ENCODE measurements around the gene CDC42.

The CDC42 gene

GRCh38 chr1:22111115-22111514 lies 58.6 kb downstream of the CDC42 start:
- no peak for DNase-seq (ENCODE audit: low read depth)

- no peak for DNase-seq (ENCODE audit: low read depth)
Observed at GRCh38 chr1:22111620-22112019, 59.1 kb downstream of the CDC42 start.

DNA sequence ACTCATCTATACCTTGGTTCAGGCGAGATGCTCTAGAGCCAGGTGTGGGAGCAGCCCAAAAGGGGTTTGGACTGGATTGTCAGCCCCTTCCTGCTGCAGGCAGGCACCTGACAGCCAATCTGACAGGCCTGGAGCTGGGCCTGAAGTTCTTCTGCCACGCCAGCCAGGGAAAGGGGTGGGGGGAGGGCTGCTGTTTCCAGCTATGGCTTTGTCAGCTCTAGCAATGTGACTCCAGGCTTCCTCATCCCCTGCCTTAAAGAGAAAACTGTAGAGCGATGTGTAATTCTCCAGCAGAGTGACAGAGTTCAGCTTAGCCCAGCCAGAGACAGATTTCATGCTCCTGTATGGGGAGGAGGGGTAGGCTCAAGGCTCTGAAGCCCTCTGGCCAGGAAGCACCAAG lies 60.0 kb downstream of the CDC42 start:
- DNase-seq (ENCODE audit: low read depth), result no peak

DNA sequence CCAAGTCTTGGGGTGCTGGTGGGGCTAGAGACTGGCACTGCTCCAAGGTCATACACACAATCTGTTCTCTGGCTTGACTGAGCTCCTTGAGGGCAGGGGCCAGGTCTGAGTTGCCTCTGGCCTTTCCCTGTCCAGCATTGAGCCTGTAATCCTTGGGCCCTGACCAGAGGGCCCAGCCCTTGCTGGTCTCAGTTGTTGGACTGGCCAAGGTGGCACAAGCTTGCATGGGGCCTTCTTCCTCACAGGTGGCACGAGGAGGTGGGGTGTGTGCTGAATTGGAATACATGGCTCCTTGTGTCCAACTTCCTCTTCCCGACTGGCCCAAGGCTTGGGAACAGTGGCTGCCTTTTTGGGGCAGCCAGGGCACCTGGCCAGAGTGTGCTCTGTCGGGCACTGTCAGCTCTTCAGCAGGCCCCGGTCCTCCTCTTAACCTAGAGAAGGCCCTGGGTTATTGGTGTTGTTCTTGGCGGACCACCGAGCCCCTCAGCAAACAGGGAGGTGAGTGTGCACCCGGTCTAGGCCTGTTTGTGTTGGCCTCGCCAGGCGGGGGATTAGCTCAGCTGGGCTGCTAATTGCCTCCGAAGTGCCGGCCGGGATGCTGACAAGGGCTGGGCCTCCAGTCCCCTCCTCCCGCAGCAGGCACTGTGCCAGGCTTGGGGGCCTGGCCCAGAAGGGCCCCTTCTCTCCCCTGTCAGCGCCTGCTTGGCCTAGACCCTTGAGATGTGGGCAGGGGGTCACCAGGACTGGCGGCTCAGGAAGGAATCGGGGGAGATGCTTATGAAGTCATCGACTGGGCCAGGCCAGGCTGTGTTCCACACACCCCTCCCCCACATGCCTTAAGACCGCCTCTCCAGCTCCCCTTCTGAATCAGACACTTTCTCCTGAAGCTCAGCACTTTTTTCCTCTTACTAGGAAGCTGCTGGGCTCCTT lies 61.8 kb downstream of the CDC42 start:
- DNase-seq (ENCODE audit: low read depth), result no peak

DNA sequence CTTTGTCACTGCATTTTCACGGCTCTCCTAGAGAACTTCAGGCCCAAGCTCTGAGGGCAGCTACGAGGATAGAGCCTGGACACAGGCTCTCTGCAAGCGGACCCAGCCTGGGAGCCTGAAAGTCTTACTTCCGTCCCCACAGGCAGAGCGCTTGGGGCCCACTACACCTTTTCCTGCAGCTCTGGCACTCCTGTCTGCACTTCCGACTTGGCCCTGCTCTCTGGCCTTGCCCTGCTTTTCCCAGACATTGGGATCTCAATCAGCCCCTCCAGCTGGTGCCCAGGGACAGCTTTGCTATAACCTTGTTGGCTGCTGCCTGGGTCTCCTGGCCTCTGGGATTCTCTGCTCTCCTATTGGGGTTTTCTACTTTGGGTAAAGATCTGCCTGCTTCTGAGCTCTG lies 62.8 kb downstream of the CDC42 start:
- DNase-seq (ENCODE audit: low read depth), result no peak

GRCh38 chr1:22117238-22117637 lies 64.7 kb downstream of the CDC42 start:
- no peak for DNase-seq (ENCODE audit: low read depth)

DNA sequence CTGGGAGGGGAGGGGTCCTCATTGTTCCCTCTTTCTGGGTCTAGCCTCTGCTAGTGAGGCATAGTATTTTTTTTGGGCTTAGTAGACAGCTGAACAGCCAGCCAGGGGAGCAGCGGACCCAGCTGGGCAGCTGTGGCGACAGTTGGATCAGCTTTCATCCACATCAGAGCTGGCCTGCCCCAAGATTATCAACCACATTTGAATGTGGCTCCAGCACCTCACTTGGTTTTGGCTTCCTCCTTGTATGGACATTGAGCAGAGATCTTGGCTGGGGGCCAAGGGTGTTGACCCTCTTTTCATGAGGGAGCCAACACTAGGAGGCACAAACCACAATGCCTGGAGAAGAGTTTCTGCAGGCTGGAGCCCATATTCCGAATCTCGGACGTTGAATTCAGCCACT lies 65.3 kb downstream of the CDC42 start:
- DNase-seq (ENCODE audit: low read depth), result no peak

- DNase-seq (ENCODE audit: low read depth), result no peak
Observed at GRCh38 chr1:22118291-22118992, 65.9 kb downstream of the CDC42 start.

GRCh38 chr1:22119626-22120468 lies 67.3 kb downstream of the CDC42 start:
- no peak for DNase-seq (ENCODE audit: low read depth)

DNA sequence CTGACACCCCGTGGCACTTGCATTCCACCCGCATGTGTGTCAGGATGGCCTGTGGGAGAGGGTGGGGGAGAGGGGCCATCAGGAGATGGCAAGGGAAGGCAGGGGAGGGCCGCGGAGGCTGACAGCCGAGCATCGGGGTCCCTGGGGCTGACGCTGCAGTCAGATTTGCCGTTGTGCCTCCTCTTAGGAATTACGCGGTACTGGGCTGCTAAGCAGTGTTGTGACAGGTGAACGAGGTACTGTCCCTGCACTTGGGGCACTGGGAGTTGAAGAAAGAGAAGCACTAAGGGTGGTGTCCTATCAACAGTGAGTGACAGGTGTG lies 67.9 kb downstream of the CDC42 start:
- no peak for DNase-seq (ENCODE audit: low read depth)

GRCh38 chr1:22121421-22121911 lies 69.0 kb downstream of the CDC42 start:
- DNase-seq (ENCODE audit: low read depth), result no peak

DNA sequence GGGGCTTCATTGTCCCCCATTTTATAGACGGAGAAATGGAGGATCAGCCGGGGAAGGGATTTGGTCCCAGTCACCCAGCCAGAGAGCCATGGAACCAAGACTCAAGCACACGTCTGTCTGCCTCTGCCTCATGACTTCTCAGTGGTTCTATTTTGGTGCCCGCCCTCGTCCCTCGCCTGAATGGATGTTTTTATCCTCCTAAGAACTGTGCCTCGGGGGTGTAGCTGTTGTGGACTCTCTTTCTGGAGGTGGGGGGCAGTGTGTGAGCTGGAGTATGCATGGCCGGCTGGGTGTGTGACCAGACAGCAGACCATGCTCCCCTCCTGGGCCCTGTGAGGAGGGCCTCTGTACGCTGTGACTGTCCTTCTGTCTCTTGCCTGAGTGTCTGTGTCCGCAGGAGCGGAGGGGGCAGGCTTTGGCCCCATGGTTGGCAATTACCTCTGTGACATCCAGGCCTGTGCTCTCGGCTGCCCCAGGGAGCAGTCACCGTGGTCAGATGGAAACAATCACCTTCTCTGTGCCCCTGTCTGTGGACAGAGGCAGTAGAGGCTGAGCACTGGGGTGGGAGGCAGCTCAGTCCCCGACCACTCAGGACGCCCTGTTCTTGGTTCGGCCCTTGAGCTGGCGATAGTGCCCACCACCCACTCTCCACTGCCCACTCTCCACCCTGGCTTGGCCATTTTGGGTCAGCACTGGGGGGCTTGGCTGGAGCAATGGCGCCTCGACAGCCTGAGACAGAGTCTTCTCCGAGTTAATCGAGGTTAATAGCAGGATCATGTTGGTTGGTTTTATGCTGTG lies 70.0 kb downstream of the CDC42 start:
- DNase-seq (ENCODE audit: low read depth), result no peak

GRCh38 chr1:22123071-22123390 lies 70.5 kb downstream of the CDC42 start:
- DNase-seq (ENCODE audit: low read depth), result no peak

DNA sequence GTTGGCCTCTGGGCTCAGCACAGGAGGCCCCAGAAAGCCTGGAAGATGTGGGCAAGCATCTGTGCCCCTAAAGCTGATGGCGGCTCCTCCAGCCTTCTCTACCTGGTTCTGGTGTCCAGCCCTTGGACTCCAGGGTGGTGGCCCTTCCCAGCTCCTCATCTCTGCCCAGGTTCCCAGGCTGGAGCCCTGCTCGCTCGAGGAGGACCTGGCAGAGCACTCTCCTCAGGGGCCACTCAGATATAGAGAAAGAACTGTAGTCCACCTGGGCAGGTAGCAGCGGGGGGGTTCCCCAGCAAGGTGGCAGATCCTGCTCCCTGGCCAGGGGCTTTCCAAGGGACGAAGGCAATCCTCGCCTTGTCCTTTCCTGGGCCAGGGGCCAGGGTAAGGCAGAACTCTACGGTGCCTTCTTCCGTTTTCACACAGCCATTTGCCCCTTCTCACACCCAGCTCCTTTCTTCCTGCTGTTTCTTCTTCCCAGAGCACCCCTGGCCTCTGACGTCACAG lies 71.4 kb downstream of the CDC42 start:
- DNase-seq (ENCODE audit: low read depth), result no peak

GRCh38 chr1:22124592-22125229 lies 72.2 kb downstream of the CDC42 start:
- no peak for DNase-seq (ENCODE audit: low read depth)

DNA sequence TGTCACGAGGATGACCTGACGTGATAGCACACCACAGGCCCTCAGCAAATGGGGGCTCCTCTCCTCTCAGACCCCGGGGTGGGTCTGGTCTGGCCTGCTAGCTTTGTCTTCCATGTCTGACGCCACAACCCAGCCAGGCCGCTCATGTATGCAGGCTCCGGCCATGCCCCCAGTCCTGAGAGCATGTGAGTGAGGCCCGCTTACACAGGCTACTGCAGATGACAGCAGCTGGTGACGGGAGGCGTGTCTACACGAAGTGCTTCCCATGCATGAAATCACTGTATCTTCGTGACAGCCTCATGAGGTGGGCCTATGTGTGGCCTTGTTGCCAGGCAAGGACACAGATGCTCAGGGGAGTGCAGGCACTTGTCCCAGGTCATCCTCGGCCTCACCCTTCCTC lies 74.0 kb downstream of the CDC42 start:
- DNase-seq (ENCODE audit: low read depth), result no peak

DNA sequence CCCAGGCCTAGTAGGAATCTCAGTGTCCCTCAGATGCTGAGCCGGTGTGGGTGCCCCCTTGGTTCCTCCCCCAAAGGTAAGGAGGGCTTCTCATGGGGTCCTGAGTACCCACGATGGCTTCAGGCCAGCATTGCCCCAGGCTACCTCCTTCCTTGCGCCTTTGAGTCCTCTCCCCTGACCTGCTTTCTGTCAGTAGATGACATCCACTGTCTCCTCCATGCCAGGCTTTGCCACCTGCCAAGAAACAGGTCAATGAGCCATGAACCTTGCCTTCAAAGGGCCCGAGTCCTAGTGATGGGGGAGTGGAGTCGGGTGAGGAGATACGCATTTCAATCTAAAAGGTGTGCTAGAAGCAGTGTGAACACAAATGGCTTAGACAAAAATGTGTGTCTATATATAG lies 74.7 kb downstream of the CDC42 start:
- no peak for DNase-seq (ENCODE audit: low read depth)

- DNase-seq (ENCODE audit: low read depth), result no peak
Observed at GRCh38 chr1:22127731-22128130, 75.2 kb downstream of the CDC42 start.

DNA sequence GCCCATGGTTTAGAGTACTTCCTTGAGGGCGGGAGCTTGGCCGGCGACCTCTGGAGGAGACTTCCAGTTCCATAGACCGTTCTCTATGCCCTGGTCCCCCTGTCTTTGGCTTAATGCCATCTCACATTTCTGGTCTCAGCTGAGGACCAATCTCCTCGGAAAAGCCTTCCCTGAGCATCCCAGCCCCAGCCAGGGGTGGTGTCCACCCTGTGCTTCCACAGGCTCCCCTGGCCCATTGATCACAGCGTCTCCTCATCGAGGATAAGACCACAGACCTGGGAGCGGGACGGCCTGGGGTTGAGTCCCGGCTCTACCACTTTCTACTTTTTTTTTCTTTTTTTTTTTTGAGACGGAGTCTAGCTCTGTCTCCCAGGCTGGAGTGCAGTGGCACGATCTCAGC lies 75.9 kb downstream of the CDC42 start:
- no peak for DNase-seq (ENCODE audit: low read depth)

- no peak for DNase-seq (ENCODE audit: low read depth)
Observed at GRCh38 chr1:22129501-22130117, 77.1 kb downstream of the CDC42 start.

- no peak for DNase-seq (ENCODE audit: low read depth)
Observed at GRCh38 chr1:22131062-22131461, 78.6 kb downstream of the CDC42 start.
